Smooth muscle cell (in vitro differentiated cells): ENCODE measurements around the gene SYNPR. TPM values are rescaled to one million over a fixed set of nuclear protein-coding genes. Genes with fewer than 3 reads are reported as not detected.

Source experiments
- DNase-seq: peaks from one replicate; lab custom pipeline; 2025; ENCODE audit not compliant: unreplicated experiment; lab: John Stamatoyannopoulos, UW
- H2AFZ ChIP-seq: fragments of 200-600 bp; sonication (generic); 2 replicates; pipeline ENCODE4 v1.6.0; 2016; ENCODE audit warnings: antibody characterized with exemption, low read depth, mild to moderate bottlenecking
- H3F3A ChIP-seq: fragments of 200-600 bp; sonication (generic); 2 replicates; pipeline ENCODE4 v1.6.0; 2017; ENCODE audit warnings: antibody characterized with exemption, low read depth
- H3K27ac ChIP-seq: fragments of 200-600 bp; sonication (generic); 2 replicates; pipeline ENCODE4 v1.5.1; 2016; ENCODE audit warnings: low read depth, mild to moderate bottlenecking
- H3K27me3 ChIP-seq: fragments of 200-600 bp; sonication (generic); 2 replicates; pipeline ENCODE4 v1.6.1; 2016; ENCODE audit warnings: low read depth, mild to moderate bottlenecking
- H3K36me3 ChIP-seq: fragments of 200-600 bp; sonication (generic); 2 replicates; pipeline ENCODE4 v1.5.1; 2016; ENCODE audit warnings: low read depth
- H3K4me1 ChIP-seq: fragments of 200-600 bp; sonication (generic); 2 replicates; pipeline ENCODE4 v1.5.1; 2016; ENCODE audit warnings: low read depth
- H3K4me2 ChIP-seq: fragments of 200-600 bp; sonication (generic); 2 replicates; pipeline ENCODE4 v1.6.0; 2016; ENCODE audit warnings: mild to moderate bottlenecking
- H3K4me3 ChIP-seq: fragments of 200-600 bp; sonication (generic); 2 replicates; pipeline ENCODE4 v1.5.1; 2016; ENCODE audit warnings: mild to moderate bottlenecking
- H3K79me2 ChIP-seq: fragments of 200-600 bp; sonication (generic); 2 replicates; pipeline ENCODE4 v1.6.0; 2016; ENCODE audit warnings: low read depth, mild to moderate bottlenecking
- H3K9ac ChIP-seq: fragments of 200-600 bp; sonication (generic); 2 replicates; pipeline ENCODE4 v1.6.0; 2016; ENCODE audit warnings: low read depth
- H3K9me3 ChIP-seq: fragments of 200-600 bp; sonication (generic); replicated peaks from 2 replicates; pipeline ENCODE4 v1.5.1; 2016; ENCODE audit warnings: low read depth
- H4K20me1 ChIP-seq: fragments of 200-600 bp; sonication (generic); 2 replicates; pipeline ENCODE4 v1.6.0; 2016; ENCODE audit warnings: low read depth
- WGBS: methylation state at CpG from one replicate; pipeline ENCODE4 v1.1.7; 2016; ENCODE audit warnings: low lambda C conversion rate; 5-methylcytosine and 5-hydroxymethylcytosine counted together
- polyA plus RNA-seq: library from polyadenylated mRNA; unstranded; fragments of >200 nt; fragmentation: Nextera tagmentation; extraction: Ambion mirVana; gene quantifications from 2 replicates; pipeline ENCODE4 v1.2.1, GENCODE V29; 2016
- total RNA-seq: library from RNA; depleted of rRNA; stranded (reverse); fragments of >200 nt; gene quantifications from 2 replicates; pipeline ENCODE4 v1.2.3, GENCODE V29; 2014
- TF ChIP-seq, protein P1 (sequence below): fragments of 200-600 bp; sonication (generic); IDR thresholded peaks from 2 replicates; pipeline ENCODE4 v1.5.1; 2017; ENCODE audit warnings: borderline replicate concordance, mild to moderate bottlenecking, antibody characterized with exemption; ENCODE audit not compliant: insufficient read depth, poor library complexity, severe bottlenecking

SYNPR gene
- total and polyA plus RNA-seq, 2 experiments from 2014 or later: not detected

DNA sequence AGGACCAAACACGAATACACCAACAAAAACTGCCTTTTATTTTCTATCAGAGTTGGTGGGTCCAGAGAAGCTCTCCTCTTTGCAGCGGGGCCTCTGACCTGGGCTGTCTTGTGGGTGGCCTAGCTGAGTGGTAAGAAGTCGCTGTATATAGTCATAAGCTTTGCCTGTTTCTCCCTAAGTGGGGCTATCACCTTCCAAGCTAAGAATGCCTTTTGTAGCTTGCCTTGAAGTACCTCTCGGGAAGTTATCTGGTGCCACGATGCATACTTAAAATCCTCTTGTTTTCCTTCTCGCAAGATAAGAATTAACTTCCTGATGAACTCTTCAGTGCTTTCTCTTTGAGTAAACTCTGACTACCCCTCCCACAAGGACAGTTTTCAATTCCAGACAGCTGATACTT, 178.8 kb downstream of the SYNPR start:
- no peak overlapping the region for H3K27ac ChIP-seq
- no peaks in the 10 kb centered on the region for H3F3A ChIP-seq
- H3K4me2 ChIP-seq: no peak overlapping the region
- no peak overlapping the region for H3K4me3 ChIP-seq
- no peak overlapping the region for H3K9ac ChIP-seq
- TF ChIP-seq, protein P1, sequence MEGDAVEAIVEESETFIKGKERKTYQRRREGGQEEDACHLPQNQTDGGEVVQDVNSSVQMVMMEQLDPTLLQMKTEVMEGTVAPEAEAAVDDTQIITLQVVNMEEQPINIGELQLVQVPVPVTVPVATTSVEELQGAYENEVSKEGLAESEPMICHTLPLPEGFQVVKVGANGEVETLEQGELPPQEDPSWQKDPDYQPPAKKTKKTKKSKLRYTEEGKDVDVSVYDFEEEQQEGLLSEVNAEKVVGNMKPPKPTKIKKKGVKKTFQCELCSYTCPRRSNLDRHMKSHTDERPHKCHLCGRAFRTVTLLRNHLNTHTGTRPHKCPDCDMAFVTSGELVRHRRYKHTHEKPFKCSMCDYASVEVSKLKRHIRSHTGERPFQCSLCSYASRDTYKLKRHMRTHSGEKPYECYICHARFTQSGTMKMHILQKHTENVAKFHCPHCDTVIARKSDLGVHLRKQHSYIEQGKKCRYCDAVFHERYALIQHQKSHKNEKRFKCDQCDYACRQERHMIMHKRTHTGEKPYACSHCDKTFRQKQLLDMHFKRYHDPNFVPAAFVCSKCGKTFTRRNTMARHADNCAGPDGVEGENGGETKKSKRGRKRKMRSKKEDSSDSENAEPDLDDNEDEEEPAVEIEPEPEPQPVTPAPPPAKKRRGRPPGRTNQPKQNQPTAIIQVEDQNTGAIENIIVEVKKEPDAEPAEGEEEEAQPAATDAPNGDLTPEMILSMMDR: no peak
- 62% methylated on average over 6 of the region's 6 CpGs for WGBS
- H3K27me3 ChIP-seq: no peaks in the 10 kb centered on the region
- no peaks in the 10 kb centered on the region for H3K9me3 ChIP-seq
- H3K4me1 ChIP-seq: no peaks in the 10 kb centered on the region
- H2AFZ ChIP-seq: no peak overlapping the region
- no peaks in the 10 kb centered on the region for H3K79me2 ChIP-seq
- H3K36me3 ChIP-seq: no peaks in the 10 kb centered on the region
- no peak for DNase-seq
- H4K20me1 ChIP-seq: no peaks in the 10 kb centered on the region

DNA sequence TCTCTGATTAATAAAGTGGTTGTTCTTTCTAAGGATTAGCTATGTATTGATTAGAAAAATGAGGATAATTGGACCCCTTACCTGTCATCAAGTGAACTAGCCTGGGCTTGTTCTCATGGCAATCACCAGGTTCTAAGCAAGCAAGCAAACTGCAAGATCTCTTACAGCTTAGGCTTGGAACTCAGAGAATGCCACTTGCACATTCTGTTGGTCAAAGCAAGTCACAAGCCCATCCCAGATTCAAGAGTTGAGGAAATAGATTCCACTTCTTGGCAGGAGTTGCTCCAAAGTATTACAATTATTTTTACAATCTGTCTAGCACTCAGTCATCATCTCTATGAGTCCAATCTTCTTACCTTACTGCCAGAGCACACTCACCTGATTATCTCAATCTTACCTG, 180.3 kb downstream of the SYNPR start:
- no peak overlapping the region for H3K9ac ChIP-seq
- no peaks in the 10 kb centered on the region for H4K20me1 ChIP-seq
- H3K27me3 ChIP-seq: no peaks in the 10 kb centered on the region
- H3F3A ChIP-seq: no peaks in the 10 kb centered on the region
- H3K4me3 ChIP-seq: no peak overlapping the region
- H3K27ac ChIP-seq: no peak overlapping the region
- H3K9me3 ChIP-seq: no peaks in the 10 kb centered on the region
- H3K36me3 ChIP-seq: no peaks in the 10 kb centered on the region
- H3K4me1 ChIP-seq: no peaks in the 10 kb centered on the region
- no peaks in the 10 kb centered on the region for H3K79me2 ChIP-seq
- TF ChIP-seq, protein P1: no peak
- no peak overlapping the region for H2AFZ ChIP-seq
- DNase-seq: no peak
- no peak overlapping the region for H3K4me2 ChIP-seq

DNA sequence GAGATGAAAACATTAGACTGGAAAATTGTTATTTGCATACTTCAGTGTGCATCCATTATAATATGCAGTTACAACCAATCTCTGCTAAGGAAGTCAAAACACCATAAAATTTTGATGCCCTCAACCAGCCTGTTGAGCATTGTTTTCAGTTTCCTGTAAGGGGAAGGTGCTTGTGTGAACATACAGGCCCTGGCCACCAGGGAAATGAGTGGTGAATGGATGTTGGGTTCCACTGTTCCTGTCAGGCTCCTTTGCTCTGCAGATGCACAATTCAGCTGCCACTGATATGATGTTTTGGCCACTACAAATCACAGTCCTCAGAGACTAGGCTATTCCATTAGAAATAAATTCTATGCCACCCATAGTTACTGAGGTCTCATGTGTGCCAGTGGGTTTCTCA, 184.6 kb downstream of the SYNPR start:
- Histone ChIP-seq H3K4me2 (no peak overlapping the region), H4K20me1 (no peaks in the 10 kb centered on the region), H3K27me3 (no peaks in the 10 kb centered on the region), H3K9ac (no peak overlapping the region), H3F3A (no peaks in the 10 kb centered on the region), H3K36me3 (no peaks in the 10 kb centered on the region), H3K4me1 (no peaks in the 10 kb centered on the region), H2AFZ (no peak overlapping the region), H3K4me3 (no peak overlapping the region), H3K9me3 (no peaks in the 10 kb centered on the region), H3K79me2 (no peaks in the 10 kb centered on the region), H3K27ac (no peak overlapping the region)
- DNase-seq: no peak
- TF ChIP-seq, protein P1: no peak

DNA sequence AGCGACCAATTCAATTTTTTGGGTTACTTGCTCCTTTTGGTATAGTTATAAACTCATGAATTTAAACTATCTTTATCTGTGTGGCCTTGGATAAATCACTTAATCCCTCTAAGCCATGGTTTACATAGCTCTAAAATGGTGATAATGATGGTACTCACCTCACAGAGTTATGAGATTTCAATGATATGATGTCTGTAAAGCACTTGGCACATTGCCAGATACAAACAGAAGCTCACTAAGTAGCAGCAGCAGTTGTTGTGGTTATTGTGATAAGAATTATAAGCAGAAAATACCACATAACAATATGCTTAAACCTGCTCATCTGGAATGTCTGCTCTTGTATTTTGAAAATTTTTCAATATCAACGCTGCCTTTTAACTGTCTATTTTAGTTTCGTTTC, 189.3 kb downstream of the SYNPR start:
- Histone ChIP-seq H4K20me1 (no peaks in the 10 kb centered on the region), H3K79me2 (no peaks in the 10 kb centered on the region)
- no peak for DNase-seq

More for the DNA sequence above, 189.3 kb downstream of the SYNPR start:
- no peak overlapping the region for H3K27ac ChIP-seq
- no peak overlapping the region for H3K9ac ChIP-seq
- H3K36me3 ChIP-seq: no peaks in the 10 kb centered on the region
- no peaks in the 10 kb centered on the region for H3K9me3 ChIP-seq
- H3K4me3 ChIP-seq: no peak overlapping the region
- no peaks in the 10 kb centered on the region for H3K27me3 ChIP-seq
- H3K4me1 ChIP-seq: no peaks in the 10 kb centered on the region
- no peak overlapping the region for H3K4me2 ChIP-seq
- 92% methylated on average over 3 of the region's 3 CpGs for WGBS
- no peak overlapping the region for H2AFZ ChIP-seq
- no peaks in the 10 kb centered on the region for H3F3A ChIP-seq
- TF ChIP-seq, protein P1: no peak
